ENCODE measurements around the gene HOXC9.

HOXC9 gene

DNA sequence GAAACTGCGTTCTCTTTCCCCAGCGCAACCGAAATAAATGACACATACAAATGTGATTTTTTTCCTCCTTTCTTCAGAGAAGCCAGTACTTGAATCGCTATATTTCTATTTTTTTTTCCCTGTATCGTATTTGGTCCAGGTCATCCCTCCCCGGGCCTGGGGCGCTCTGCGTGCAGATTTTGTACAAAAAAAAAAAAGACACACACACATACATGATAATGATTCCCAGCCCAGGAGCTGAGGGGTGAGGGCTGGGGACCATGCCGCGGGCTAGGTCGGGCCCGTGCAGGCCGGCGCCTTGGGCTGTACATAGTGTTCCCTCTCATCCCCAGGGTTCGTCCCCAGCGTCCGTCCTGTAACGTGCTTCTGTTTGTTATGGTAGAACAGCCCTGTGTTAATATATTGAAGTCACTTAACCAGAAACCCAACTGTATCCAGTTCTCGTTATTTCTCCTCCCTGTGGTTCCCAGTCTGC is 3.0 kb downstream of the HOXC9 start:
- DNase-seq, result no peak

DNA sequence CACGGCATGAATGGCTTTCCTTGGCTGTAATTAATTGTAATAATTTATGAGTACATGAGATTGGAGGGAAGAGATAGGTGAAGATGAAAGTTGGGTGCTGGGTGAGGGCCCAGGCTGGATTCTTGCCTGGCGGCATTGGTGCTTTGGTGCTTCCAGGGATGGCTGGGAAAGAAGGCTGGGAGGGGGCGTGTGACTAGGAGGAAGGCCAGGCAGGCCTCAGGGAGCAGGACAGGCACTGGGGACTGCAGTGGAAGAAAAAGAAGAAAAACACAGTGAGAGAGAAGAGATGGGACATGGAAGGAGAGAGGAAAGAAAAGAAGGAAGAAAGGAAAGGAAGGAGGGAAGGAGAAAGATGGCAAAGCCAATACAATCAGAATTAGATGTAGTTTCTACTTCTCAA is 3.7 kb downstream of the HOXC9 start:
- no peak for DNase-seq

GRCh38 chr12:54004063-54004840 is 4.3 kb downstream of the HOXC9 start:
- DNase-seq, result no peak

- no peak for DNase-seq
Measured at GRCh38 chr12:54004841-54005530, 5.0 kb downstream of the HOXC9 start.

DNA sequence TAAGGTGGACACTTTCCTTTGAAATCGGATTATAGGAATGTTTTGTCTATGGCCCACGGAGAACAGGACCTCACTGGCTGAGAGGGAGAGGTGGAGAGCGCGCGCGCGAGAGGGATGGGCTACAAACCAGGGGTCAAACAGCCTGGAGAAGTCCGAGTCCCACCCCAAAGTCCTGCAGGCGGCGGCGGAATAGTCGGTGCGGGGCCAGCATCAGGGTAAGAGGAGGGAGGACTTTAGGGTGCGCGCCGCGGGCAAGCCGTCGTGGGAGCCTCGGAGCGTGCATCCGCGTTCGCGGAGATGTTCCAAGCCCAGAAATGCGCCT is 5.5 kb downstream of the HOXC9 start:
- no peak for DNase-seq

- no peak for DNase-seq
Measured at GRCh38 chr12:54005853-54006558, 6.0 kb downstream of the HOXC9 start.

DNA sequence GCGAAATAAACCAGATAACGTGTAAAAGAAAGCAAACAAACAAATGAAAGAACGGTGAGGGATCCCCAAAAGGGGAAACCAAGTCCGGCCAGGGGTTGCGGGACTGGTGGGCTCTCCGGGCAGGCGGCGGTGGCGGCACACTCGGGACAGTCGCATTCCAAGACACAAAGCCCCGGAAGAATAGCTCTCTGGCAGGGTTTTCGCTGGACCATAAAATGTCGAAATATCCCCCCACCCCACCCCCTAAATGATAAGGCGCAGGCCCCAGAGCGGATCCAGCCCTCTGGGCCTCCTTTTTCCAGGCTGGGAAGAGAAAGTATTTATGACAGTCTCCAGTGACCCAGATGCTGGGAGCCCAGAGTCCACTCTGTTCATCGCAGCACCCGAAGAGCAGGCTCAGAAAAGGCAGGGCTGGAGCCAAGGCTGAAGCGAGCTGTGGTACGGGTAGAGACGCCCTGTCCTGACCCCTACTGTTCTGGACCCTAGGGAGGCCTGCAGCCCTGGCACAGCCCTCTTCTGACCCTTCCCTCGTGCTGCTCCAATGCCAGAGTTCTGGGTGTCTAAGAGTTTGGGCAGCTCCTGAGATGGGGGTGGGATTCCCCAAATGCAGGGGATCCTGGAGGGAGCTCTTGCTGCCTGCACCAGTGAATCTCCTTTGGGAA is 6.7 kb downstream of the HOXC9 start:
- no peak for DNase-seq

DNA sequence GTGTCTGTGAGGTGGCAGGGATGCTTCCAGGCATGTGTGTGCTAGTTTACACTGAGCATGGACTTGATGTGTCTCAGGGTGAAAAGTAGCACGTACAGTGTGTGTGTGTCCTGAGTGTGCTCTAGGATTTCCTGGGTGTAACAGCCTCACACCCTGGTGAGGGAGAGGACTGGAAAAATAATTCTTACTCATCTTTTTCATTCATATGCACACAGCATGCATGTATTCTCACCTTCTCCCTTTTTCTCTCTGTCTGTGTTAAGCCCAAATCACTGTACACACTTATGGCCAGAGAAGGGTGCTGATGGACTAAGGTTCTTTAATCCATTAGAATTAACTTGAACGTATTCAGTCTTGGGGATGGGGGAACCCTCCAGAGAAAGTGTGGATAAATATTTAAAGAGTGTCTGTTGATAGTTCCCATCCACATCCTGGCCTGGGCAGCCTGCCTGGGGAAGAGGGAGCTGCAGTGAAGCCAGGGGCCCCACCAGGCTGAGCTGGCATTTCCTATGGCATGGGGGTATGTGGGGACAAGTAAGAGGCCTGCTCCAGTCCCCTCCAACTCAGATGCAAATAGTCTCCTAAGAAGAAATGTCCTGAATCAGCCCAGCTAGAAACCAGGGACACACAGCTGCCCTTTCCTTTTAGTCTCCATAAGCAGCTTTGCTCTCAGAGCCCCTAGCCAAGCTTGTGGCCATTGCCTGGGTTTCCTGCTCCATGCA is 7.7 kb downstream of the HOXC9 start:
- DNase-seq, result no peak

DNA sequence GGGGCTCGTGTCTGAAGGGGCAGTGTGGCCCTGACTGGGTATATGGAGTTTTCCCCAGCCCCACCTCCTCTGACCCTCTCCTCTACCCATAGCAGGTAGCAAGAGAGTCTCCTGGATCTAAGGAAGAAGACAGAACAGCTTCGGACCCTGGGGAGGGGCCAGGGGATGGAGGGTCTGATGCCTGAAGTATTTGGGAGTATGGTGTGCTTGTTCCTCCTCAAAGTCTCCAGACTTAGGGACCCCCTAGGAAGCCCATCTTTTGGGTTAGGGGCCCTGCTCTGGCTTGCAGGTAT is 8.2 kb downstream of the HOXC9 start:
- DNase-seq, result no peak

- DNase-seq, result no peak
Measured at GRCh38 chr12:54009171-54010052, 9.5 kb downstream of the HOXC9 start.

GRCh38 chr12:54010053-54010971 is 10.4 kb downstream of the HOXC9 start:
- no peak for DNase-seq

DNA sequence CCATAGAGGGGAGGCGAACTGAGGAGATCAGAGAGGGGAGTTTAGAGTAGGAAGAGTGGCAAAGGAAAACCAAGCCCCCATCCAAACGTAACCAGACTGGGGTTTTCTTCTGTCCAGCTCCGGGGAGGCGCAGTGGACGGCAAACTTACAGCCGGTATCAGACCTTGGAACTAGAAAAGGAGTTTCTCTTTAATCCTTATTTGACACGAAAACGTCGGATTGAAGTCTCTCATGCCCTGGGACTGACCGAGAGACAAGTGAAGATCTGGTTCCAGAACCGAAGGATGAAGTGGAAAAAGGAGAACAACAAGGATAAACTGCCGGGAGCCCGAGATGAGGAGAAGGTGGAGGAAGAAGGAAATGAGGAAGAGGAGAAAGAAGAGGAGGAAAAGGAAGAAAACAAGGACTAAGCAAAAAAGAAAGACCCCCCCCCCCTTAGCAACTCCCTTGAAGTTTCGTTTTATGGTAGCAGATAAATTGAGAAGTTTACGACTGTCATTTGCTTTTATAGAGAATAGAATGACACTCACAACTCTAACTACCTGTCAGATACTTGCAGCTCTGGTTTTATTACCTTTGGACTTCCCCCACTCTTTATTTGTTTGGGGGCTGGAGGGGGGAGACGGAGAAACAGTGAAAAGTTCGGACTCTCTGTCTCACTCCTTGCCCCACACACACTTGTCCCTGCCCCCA is 11.2 kb downstream of the HOXC9 start:
- DNase-seq, result no peak

GRCh38 chr12:54011665-54012532 is 11.9 kb downstream of the HOXC9 start:
- no peak for DNase-seq

- no peak for DNase-seq
Measured at GRCh38 chr12:54012631-54013409, 12.9 kb downstream of the HOXC9 start.

DNA sequence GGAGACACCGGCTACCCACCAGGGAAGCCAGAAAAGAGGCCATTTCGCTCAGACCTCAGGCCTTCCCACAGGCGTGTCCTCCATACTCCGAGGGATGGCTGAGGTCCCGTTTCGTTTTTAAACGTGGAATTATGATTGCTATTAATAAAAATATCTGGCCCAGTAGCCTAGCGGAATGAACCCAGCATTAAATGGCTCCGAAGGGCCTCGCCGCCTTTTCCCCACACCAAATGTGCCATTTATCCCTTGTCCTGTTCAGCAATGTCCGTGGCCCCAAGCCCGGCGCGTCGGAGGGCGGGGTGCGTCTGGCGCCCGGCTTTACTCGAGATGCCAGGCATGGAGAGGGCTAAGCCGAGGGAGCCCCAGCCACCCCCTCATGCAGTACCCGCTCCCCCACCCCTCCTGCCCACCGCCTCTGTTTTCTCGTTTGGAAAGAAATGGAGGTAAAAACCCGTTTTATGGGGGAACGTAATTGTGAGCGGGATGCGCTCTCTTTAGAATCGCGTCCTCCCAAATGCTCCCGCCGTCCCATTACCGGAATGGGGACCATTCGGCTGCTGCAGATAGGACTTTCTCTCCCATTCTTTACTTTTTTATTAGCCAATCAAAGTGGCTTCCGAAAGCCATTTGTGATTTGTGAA is 14.5 kb downstream of the HOXC9 start:
- DNase-seq, result no peak

DNA sequence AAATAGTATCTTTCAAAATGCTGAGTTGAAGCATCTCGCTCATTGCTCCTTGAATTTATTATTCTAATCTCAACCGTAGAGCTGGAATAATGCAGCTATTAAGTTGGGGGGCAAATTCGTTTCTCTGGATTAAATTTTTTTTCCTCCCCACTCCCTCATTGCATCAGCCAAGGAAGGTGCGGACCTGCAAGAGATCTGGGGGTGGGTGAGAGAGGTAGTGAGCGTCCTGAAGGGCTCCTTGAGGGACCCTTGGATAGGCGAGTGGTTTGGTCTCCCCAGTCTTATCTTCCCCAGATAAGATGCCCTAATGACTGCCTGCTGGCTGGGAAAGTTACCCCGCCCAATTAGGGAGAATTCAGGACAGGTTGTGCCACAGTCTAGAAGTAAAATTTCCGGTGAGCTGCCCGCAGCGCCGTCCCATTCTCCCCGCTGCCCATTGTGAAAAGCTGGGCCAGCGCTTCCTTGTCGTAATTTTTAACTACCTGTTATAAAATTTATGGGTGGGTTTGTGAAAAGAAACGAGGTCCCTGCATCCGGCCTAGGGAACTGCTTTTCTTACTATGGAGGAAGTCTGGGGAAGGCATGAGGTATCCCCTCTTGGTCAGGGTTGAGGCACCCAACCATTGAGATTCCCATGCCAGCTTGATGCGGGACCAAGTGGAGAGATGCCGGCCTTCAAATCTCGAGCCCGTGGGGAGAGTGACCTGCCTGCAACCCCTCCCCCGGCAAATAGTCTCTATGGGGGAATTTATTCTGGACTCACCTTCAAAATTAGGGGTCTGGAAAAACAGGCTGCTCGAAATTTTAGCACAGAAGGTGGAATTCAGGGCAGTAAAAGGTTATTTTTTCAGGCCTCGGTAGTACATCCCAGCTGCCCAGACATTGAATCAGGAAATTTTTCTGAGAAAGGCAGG is 15.3 kb downstream of the HOXC9 start:
- no peak for DNase-seq

GRCh38 chr12:54016051-54016450 is 16.1 kb downstream of the HOXC9 start:
- DNase-seq, result no peak
